GM12892 (cell line): Measurements from ENCODE around the gene TTC38.

Experiments
- DNase-seq: peaks from one replicate; pipeline ENCODE4 v3.0.0; 2011; ENCODE audit not compliant: insufficient read length
- FAIRE-seq: peaks from 2 replicates; lab custom pipeline; 2011; peaks lifted over from hg19 to GRCh38; lab: Jason Lieb, UNC
- POLR2A ChIP-seq: IDR thresholded peaks from 2 replicates; pipeline ENCODE4 v1.6.1; 2011; ENCODE audit warnings: low read depth, low read length, control low read depth
- POLR2AphosphoS5 ChIP-seq: IDR thresholded peaks from 2 replicates; pipeline ENCODE4 v1.6.1; 2011; ENCODE audit warnings: low read depth, low read length, control low read depth
- TAF1 ChIP-seq: IDR thresholded peaks from 2 replicates; pipeline ENCODE4 v1.6.1; 2011; ENCODE audit warnings: low read depth, mild to moderate bottlenecking, control low read depth, low read length, borderline replicate concordance

TTC38 gene

DNA sequence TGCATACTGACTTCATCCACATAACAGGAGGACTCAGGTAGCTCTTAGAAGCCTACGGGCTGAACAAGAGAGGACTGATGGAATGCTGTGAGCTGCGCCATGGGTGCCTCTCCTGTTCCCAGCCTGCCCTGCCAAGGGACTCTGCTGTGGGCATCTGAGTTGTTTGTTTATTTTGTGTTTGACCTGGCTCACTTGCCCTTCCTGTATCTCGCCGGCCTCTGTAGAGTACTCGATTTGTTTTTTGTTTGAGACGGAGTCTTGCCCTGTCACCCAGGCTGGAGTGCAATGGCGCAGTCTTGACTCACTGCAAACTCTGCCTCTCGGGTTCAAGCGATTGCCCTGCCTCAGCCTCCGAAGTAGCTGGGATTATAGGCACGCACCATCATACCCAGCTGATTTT, 1.8 kb downstream of the TTC38 start:
- FAIRE-seq = no peak
- no peak for TF ChIP-seq TAF1
- no peak for TF ChIP-seq POLR2A
- TF ChIP-seq POLR2AphosphoS5 = no peak

DNA sequence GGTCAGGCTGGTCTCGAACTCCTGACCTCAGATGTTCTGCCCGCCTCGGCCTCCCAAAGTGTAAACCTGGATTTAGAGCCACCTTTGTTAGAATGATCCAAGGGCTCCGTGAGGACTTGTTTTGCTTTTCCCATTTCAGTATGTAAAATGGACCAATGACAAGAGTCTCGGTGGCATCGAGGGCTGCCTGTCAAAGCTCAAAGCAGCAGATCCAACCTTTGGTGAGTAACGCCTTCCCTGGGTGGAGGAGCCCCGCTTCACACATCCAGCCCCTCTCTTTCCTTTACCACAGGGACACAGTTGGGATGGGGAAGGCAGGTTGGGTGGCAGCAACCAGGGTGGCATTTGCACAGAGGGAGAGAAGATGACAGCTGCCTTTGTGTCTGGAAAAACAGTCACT, 4.4 kb downstream of the TTC38 start:
- FAIRE-seq (no peak), DNase-seq (no peak)
- TF ChIP-seq POLR2A = no peak
- no peak for TF ChIP-seq TAF1
- TF ChIP-seq POLR2AphosphoS5 = no peak

More for the DNA sequence above, 1.8 kb downstream of the TTC38 start:
- DNase-seq = no peak

DNA sequence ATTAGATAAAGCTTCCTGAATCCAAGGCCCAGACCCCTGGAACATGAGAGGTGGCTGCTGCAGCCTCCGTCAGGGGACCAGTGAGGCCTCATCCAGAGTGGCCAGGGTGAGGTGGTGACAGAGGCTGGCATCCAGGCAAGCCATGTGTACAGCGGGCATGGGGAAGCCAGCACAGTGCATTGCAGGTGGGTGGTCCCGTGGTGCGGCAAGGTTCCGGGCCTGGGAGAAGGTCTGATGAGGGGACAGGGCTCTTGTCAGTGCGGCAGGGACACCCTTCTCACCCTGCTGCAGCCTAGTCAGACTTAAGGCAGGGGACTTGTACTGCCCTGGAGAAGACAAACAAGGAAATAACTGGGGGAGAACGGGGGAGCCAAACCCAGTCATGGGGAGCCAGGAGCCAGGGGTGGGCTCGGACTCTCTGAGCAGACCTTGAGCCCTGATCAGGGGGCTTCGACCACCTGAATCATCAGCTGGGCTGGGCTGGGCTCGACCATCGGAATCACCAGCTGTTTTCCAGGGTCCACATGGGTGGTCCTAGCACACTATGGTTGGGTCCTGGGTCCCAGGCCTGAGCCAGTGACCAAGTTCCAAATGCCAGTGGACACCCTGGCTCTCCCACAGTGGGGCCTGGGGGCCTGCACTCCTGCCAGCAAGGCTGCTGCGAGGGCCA, 5.1 kb downstream of the TTC38 start:
- no peak for DNase-seq
- FAIRE-seq = no peak
- no peak for TF ChIP-seq POLR2A
- no peak for TF ChIP-seq TAF1
- TF ChIP-seq POLR2AphosphoS5 = no peak

- TF ChIP-seq POLR2A (no peak), POLR2AphosphoS5 (no peak), TAF1 (no peak)
- no peak for FAIRE-seq
- no peak for DNase-seq
Measured at GRCh38 chr22:46273432-46274148, 5.8 kb downstream of the TTC38 start.

- FAIRE-seq = no peak
- DNase-seq = no peak
- TF ChIP-seq POLR2AphosphoS5 (no peak), POLR2A (no peak), TAF1 (no peak)
Measured at GRCh38 chr22:46274381-46274780, 6.6 kb downstream of the TTC38 start.

GRCh38 chr22:46275455-46276122, 7.8 kb downstream of the TTC38 start:
- no peak for TF ChIP-seq POLR2AphosphoS5
- no peak for TF ChIP-seq POLR2A
- no peak for TF ChIP-seq TAF1
- DNase-seq (no peak), FAIRE-seq (no peak)

- TF ChIP-seq POLR2AphosphoS5 = no peak
- DNase-seq (no peak), FAIRE-seq (no peak)
Measured at GRCh38 chr22:46276563-46276962, 8.8 kb downstream of the TTC38 start.

GRCh38 chr22:46278656-46279645, 11.1 kb downstream of the TTC38 start:
- TF ChIP-seq POLR2AphosphoS5 (no peak), TAF1 (no peak), POLR2A (no peak)
- FAIRE-seq (no peak), DNase-seq (no peak)

GRCh38 chr22:46280063-46280817, 12.4 kb downstream of the TTC38 start:
- FAIRE-seq = no peak
- no peak for DNase-seq
- no peak for TF ChIP-seq TAF1
- no peak for TF ChIP-seq POLR2AphosphoS5
- no peak; the same call in 1 of the 2 replicates for TF ChIP-seq POLR2A

GRCh38 chr22:46280999-46281623, 13.3 kb downstream of the TTC38 start:
- no peak for DNase-seq
- TF ChIP-seq POLR2A (no peak), TAF1 (no peak)
- no peak for FAIRE-seq
